Osteoblast (primary cell): ENCODE results near the gene PDCD6IP. TPM values are rescaled to one million over a fixed set of nuclear protein-coding genes. Genes with fewer than 3 reads are reported as not detected.
A peak's percentile ranks its signal among the peaks of the same experiment; 100 is the strongest.
"Not testable (repeated sequence)": the region's sequence is repeated elsewhere in the genome, so short reads cannot be mapped to it uniquely, and the experiment has no call there.

Source experiments
- DNase-seq: peaks from one replicate; pipeline ENCODE4 v3.0.0; 2011; ENCODE audit warnings: low spot score, mixed read lengths; ENCODE audit not compliant: insufficient read length; ENCODE audit errors: missing footprints
- H2AFZ ChIP-seq: 2 replicates; pipeline ENCODE4 v1.6.0; 2011; ENCODE audit warnings: mild to moderate bottlenecking, low read length
- H3K27ac ChIP-seq: 2 replicates; pipeline ENCODE4 v1.5.1; 2011; ENCODE audit warnings: mild to moderate bottlenecking, low read depth, low read length, moderate library complexity
- H3K27me3 ChIP-seq: 2 replicates; pipeline ENCODE4 v1.6.0; 2012; ENCODE audit warnings: mild to moderate bottlenecking, control low read depth, inconsistent platforms, low read length, moderate library complexity; ENCODE audit not compliant: insufficient read depth
- H3K36me3 ChIP-seq: 2 replicates; pipeline ENCODE4 v1.5.1; 2011; ENCODE audit warnings: mild to moderate bottlenecking, low read length, control low read depth, moderate library complexity; ENCODE audit not compliant: insufficient read depth
- H3K4me1 ChIP-seq: 2 replicates; pipeline ENCODE4 v1.5.1; 2011; ENCODE audit warnings: mild to moderate bottlenecking, low read length, control low read depth, moderate library complexity; ENCODE audit not compliant: insufficient read depth
- H3K4me2 ChIP-seq: 2 replicates; pipeline ENCODE4 v1.6.0; 2011; ENCODE audit warnings: mild to moderate bottlenecking, low read length; ENCODE audit not compliant: insufficient read depth
- H3K4me3 ChIP-seq: fragments of 200-600 bp; sonication (generic); 3 replicates; pipeline ENCODE4 v1.5.1; 2012; ENCODE audit warnings: mild to moderate bottlenecking, low read length, inconsistent platforms; ENCODE audit not compliant: insufficient read depth
- H3K79me2 ChIP-seq: 2 replicates; pipeline ENCODE4 v1.6.0; 2012; ENCODE audit warnings: mild to moderate bottlenecking, low read length, control low read depth, inconsistent platforms; ENCODE audit not compliant: insufficient read depth
- H3K9me3 ChIP-seq: 2 replicates; pipeline ENCODE4 v1.5.1; 2011; ENCODE audit warnings: low read depth, low read length, control low read depth
- H4K20me1 ChIP-seq: 2 replicates; pipeline ENCODE4 v1.6.0; 2012; ENCODE audit warnings: mild to moderate bottlenecking, low read length, control low read depth; ENCODE audit not compliant: insufficient read depth
- CTCF ChIP-seq: IDR thresholded peaks from 2 replicates; pipeline ENCODE4 v1.5.1; 2011; ENCODE audit warnings: mild to moderate bottlenecking, low read depth, low read length, moderate library complexity; ENCODE audit errors: extremely low read depth
- total RNA-seq: library from RNA; depleted of rRNA; stranded (reverse); fragments of >200 nt; gene quantifications from 2 replicates; pipeline ENCODE4 v1.2.3, GENCODE V29; 2012

The PDCD6IP gene
- total RNA-seq, 1 donor = 283 TPM

GRCh38 chr3:33751336-33751735 lies 47.1 kb upstream of the PDCD6IP start:
- Histone ChIP-seq H3K27ac (no peak overlapping the region), H4K20me1 (no peaks in the 10 kb centered on the region), H3K4me2 (no peak overlapping the region), H3K27me3 (no peaks in the 10 kb centered on the region), H3K9me3 (no peaks in the 10 kb centered on the region), H2AFZ (peak overlapping the region; percentile 51), H3K4me3 (no peak overlapping the region), H3K36me3 (no peaks in the 10 kb centered on the region), H3K79me2 (no peaks in the 10 kb centered on the region), H3K4me1 (peaks cover 9% of the 10 kb centered on the region)
- no peak for TF ChIP-seq CTCF
- DNase-seq = no peak

GRCh38 chr3:33754391-33754790 lies 44.0 kb upstream of the PDCD6IP start:
- H3K36me3 ChIP-seq, H4K20me1 ChIP-seq, H2AFZ ChIP-seq, H3K4me3 ChIP-seq, H3K4me2 ChIP-seq, H3K79me2 ChIP-seq, H3K27ac ChIP-seq, H3K4me1 ChIP-seq, DNase-seq, H3K27me3 ChIP-seq, H3K9me3 ChIP-seq: not testable (repeated sequence)

- no peaks in the 10 kb centered on the region for H3K9me3 ChIP-seq
- H3K36me3 ChIP-seq = no peaks in the 10 kb centered on the region
- no peak overlapping the region for H3K4me3 ChIP-seq
- H3K27me3 ChIP-seq = no peaks in the 10 kb centered on the region
- no peaks in the 10 kb centered on the region for H4K20me1 ChIP-seq
- no peak overlapping the region for H2AFZ ChIP-seq
- DNase-seq = no peak
- H3K27ac ChIP-seq = no peak overlapping the region
- no peak for TF ChIP-seq CTCF
- H3K4me1 ChIP-seq = no peaks in the 10 kb centered on the region
- no peak overlapping the region for H3K4me2 ChIP-seq
- no peaks in the 10 kb centered on the region for H3K79me2 ChIP-seq
Observed at GRCh38 chr3:33758281-33758680, 40.1 kb upstream of the PDCD6IP start.

- H3K4me1 ChIP-seq = no peaks in the 10 kb centered on the region
- no peaks in the 10 kb centered on the region for H3K36me3 ChIP-seq
- H2AFZ ChIP-seq = no peak overlapping the region
- peak; percentile 30 for DNase-seq
- H3K9me3 ChIP-seq = no peaks in the 10 kb centered on the region
- no peaks in the 10 kb centered on the region for H3K79me2 ChIP-seq
- no peaks in the 10 kb centered on the region for H4K20me1 ChIP-seq
- H3K27ac ChIP-seq = no peak overlapping the region
- H3K4me2 ChIP-seq = no peak overlapping the region
- no peak for TF ChIP-seq CTCF
- H3K4me3 ChIP-seq = no peak overlapping the region
- no peaks in the 10 kb centered on the region for H3K27me3 ChIP-seq
Observed at GRCh38 chr3:33758864-33759263, 39.6 kb upstream of the PDCD6IP start.
